Right renal pelvis (tissue), 4 donors: ENCODE measurements around the gene FBXL7. TPM values are rescaled to one million over a fixed set of nuclear protein-coding genes. Genes with fewer than 3 reads are reported as not detected.

Experiments used
- DNase-seq, 4 donors: peaks; one replicate each; pipeline ENCODE4 v3.0.0-alpha.2; 2013; ENCODE audit warnings: low read depth in 4 of 4, low spot score in 3 of 4, missing footprints in 1 of 4
- polyA plus RNA-seq, 4 donors: library from polyadenylated mRNA; unstranded; fragments of 120-200 nt; gene quantifications; one replicate each; pipeline ENCODE4 v1.2.1, GENCODE V29; 2013; ENCODE audit not compliant: insufficient read length in 4 of 4

FBXL7 gene
- polyA plus RNA-seq, 4 donors = 25.9 to 30.1 (median 28.2) TPM

- peak in 3 of 4 donors; percentile 16 to 52 (median 31) for DNase-seq
Measured at GRCh38 chr5:15959370-15960164, 459.6 kb downstream of the FBXL7 start.

GRCh38 chr5:15966066-15966640 lies 466.2 kb downstream of the FBXL7 start:
- no peak for DNase-seq

- no peak for DNase-seq
Measured at GRCh38 chr5:15966651-15967050, 466.7 kb downstream of the FBXL7 start.

- no peak for DNase-seq
Measured at GRCh38 chr5:15968993-15969392, 469.0 kb downstream of the FBXL7 start.

GRCh38 chr5:15977851-15978250 lies 477.9 kb downstream of the FBXL7 start:
- DNase-seq = no peak

- no peak for DNase-seq
Measured at GRCh38 chr5:15980835-15981234, 480.9 kb downstream of the FBXL7 start.

- DNase-seq = no peak
Measured at GRCh38 chr5:15983392-15983791, 483.4 kb downstream of the FBXL7 start.
